ENCODE data around the gene CLNK.

The CLNK gene, protein sequence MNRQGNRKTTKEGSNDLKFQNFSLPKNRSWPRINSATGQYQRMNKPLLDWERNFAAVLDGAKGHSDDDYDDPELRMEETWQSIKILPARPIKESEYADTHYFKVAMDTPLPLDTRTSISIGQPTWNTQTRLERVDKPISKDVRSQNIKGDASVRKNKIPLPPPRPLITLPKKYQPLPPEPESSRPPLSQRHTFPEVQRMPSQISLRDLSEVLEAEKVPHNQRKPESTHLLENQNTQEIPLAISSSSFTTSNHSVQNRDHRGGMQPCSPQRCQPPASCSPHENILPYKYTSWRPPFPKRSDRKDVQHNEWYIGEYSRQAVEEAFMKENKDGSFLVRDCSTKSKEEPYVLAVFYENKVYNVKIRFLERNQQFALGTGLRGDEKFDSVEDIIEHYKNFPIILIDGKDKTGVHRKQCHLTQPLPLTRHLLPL

GRCh38 chr4:10684631-10685030 is at the start of gene CLNK:
TSS of gene CLNK (minus strand) at chr4:10684768. CDS start at chr4:10667869, 16,899 bp downstream.
- DNase-seq: no peak

DNA sequence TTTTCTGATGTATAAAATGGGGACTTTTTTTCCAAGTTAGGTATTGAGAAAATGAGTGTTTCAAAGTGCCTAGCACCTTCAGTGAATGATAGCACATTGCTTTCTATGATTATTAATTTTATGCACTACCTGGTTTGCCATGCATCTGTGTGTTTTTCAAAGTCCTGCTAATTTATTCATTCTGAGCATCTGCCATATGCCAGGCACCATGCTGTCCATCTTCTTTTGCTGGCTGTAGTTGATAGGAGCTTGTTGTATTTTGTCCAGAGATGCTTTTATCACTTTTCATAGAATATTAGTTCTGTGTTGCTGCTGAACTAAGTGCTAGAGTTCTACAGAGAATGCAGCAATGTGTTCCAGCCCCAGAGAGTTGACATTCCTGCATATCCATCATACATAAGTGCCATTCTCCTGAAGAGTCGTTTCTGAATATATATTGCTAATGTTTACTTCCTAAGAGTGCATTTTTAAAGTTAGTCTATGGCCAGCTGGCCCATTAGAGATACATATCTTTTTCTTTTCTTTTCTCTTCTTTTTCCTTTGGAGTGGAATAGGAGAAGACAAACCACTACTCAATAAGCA is 49.0 kb upstream of the CLNK start:
- DNase-seq: no peak

GRCh38 chr4:10732914-10733415 is 48.4 kb upstream of the CLNK start:
- no peak for DNase-seq

GRCh38 chr4:10732235-10732913 is 47.8 kb upstream of the CLNK start:
- no peak for DNase-seq

- no peak for DNase-seq
Measured at GRCh38 chr4:10731690-10732089, 47.1 kb upstream of the CLNK start.

DNA sequence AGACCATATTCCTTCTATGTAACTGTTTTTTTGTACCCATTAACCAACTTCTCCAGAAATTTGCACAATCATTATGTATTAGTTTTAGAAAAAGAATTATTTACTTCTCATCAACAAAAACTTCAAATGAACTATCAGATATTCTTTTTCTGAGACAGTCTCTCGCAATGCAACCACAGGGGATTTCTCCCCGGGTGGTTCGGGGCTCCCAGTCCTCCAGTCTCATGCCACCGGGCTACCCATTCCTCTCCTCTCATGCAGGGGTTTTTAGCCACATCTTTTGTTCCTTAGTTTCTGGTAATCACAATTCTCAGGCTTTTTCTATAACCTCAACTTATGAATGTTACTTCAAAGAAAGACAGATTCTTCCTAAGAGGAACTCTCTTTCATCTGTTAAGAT is 46.6 kb upstream of the CLNK start:
- no peak for DNase-seq

DNA sequence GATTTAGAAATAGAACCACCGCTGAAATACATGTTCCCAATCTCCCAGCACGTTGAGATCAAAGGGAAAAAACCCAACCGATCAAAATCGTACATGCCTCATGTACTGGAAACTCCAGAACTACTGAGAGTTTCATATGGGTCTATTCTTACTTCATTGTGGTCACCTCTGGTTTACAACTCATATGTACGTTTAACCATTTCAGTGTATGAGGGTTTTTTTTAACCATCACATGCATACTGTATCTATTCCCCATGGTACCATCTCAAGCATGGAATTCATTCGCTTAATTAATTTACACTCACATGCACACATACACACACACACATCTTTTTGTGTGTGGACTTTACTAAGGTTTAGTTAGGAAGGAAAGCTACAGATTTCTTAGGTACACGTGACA is 46.0 kb upstream of the CLNK start:
- no peak for DNase-seq

GRCh38 chr4:10730019-10730418 is 45.5 kb upstream of the CLNK start:
- no peak for DNase-seq

DNA sequence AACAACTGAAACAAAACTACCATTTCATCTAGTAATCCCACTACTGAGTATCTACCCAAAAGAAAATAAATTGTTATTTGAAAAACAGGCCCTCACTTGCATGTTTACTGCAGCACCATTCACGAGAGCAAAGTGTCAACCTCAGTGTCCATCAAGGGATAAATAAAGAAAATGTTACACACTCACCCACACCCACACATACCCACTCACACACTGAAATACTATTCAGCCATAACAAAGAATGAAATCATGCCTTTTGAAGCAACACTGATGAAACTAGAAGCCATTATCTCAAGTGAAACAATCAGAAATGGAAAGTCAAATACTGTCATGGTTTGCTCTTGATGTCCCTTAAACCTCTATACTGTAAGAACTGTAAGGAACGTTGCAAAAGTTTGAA is 44.8 kb upstream of the CLNK start:
- DNase-seq: no peak

GRCh38 chr4:10728016-10728415 is 43.4 kb upstream of the CLNK start:
- DNase-seq: no peak

DNA sequence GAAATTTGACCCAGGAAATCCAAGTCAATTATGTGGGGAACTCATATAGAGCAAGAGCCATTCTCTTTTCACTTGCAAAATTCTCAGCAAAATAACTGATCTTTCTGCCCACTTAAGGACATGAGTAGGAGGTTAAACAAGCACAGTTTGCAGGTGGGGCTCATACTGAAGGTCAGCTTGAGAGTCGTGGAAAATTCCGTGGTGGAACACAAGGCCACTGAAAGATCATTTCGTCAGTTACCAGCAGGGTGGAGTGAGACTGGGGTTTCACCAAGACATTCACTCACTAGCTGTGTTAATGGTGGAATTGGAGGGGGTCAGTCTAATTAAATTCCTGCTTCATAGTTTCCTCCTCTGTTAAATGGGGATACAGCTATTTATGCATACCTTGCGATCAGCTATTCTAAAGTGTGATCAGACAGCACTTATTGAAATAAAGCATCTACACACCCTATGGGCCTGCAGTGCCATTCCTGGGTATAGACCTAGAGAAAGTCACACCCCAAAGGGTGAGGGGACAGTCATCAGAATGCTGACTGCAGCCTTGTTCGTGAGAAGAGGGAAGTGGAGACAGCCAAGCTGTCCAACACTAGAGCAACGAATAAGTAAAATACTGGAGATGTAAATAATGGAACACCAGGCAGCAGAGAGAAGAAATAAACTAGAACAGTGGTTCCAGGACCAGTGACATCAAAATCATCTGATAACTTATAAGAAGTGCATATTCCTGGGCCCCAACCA is 42.7 kb upstream of the CLNK start:
- no peak for DNase-seq

GRCh38 chr4:10722957-10723356 is 38.4 kb upstream of the CLNK start:
- DNase-seq: no peak

DNA sequence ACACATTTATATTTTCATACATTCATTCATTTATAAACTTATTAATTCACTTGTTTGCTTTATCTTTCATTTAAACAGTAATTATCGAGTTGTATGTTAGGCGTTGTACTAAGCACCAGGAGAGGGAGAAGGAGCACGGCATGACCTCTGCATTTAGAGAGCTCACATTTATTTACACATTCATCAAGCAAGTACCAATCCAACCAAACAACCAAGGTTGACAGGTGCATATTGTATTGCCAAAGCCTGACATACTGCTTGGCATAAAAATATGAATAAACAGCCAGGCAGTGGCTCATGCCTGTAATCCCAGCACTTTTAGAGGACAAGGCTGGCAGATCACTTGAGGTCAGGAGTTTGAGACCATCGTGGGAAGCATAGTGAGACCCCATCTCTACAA is 37.0 kb upstream of the CLNK start:
- DNase-seq: peak; percentile 25

DNA sequence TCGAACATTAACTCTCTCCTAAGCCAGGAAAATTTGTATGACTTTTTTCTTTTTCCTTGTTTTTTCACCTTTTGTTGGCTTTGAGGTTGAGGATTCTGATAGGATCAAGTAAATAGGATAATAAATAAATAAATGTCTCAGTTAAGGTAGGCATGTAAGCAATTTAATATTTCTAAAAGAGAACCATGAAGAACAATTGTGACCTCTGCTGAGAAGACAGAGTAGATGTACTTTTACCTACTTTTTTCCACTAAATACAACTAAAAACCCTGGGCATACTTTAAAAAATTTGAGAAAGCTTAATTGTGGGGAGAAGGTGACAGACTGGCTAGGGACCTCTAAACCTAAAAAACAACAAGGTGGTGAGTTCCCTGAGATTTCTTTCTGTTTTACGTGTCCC is 31.6 kb upstream of the CLNK start:
- DNase-seq: no peak

DNA sequence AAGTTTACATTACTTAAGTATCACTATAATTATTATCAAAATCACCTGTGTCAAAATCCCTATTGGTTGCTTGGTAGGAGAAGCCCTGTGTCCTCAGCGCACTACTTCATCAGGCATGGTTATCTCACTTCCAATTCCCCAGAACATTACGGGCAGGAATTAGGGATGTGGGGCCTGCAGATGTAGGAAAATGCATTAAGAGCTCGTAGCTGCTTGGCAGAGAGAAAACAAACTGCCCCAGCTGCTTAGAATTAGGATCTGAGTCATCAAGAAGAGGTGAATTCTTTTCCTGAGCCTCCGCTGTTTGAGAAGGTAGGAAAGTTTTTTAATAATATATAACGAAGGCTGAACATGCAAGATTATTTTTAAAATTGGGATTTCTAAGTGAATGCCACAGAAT is 31.1 kb upstream of the CLNK start:
- no peak for DNase-seq

DNA sequence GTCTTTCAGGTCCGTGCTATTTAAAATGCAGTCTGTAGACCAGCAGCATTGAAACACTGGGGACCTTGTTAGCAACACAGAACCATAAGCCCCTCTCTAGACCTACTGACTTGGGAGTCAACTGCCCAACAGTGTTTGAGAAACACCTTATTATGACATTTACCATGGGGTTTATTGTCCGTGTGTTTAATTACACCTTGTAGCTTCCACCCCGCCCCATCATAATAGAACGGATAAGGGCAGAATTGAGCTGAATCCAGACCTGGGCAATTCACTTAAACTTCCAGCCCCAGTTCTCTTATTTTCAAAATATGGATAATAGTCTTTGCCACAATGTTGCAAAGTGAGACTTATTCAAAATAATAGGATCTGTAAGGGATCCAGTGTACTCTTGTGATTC is 30.6 kb upstream of the CLNK start:
- DNase-seq: no peak

DNA sequence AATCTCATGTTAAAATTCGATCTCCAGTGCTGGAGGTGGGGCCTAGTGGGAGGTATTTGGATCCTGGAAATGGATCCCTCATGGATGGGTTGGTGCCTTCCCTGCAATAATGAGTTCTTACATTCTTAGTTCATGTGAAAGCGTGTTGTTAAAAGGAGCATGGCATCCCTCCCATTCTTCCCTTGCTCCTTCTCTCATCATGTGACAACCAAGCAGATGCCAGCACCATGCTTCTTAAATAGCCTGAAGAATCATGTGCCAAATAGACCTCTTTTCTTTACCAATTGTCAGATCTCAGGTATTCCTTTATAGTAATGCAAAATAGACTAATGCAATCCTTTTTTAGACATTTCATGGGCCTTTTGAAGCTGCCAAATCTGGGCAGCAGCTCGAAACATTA is 29.0 kb upstream of the CLNK start:
- DNase-seq: no peak

- DNase-seq: no peak
Measured at GRCh38 chr4:10706236-10706635, 21.7 kb upstream of the CLNK start.

DNA sequence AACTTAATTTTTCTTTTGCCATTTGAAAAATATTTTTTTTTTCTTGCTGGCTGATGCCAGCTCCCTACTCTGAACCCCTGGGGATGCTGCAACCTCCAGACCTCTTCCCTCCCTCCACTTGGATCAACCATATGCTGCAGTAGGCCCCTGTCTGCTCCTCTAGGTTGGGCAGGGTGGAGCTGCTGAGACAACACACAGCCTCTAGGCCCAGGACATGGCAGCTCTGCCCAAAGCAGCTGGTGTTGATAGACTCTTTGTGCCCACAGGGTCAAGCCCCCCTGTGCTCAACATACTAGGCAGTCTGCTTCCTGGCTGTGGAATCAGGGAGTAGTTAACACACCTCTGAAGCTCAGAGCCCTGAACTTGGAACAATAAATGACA is 19.9 kb upstream of the CLNK start:
- no peak for DNase-seq

DNA sequence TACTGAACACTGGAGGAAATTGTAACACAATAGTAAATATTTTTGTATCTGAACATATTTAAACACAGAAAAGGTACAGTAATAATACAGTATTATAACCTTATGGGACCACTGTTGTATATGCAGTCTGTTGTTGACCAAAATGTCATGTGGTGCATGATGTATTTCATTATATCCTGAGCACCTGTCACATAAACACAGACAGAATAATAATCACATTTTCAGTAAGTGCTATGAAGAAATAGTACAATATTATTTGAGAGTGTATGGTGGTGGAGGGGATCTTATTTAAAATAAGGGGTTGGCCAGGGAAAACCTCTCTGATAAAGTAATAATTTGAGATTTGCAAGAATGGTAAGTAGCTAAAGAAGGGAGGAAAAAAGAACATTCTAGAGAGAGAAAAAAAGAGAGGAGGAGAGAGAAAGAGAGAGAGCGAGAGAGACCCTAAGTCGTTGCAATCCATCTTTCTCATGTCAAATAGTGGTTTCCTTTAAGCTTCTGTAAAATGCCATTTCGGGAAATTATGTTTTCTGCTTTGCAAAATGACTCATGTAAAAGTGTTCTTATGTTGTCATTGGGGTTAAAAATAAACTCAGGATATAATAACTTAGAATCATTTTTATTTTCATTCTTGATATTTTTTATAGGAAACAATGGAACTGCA is 19.3 kb upstream of the CLNK start:
- no peak for DNase-seq

GRCh38 chr4:10703156-10703555 is 18.6 kb upstream of the CLNK start:
- no peak for DNase-seq

- no peak for DNase-seq
Measured at GRCh38 chr4:10701702-10702460, 17.3 kb upstream of the CLNK start.

Data from SHP77 treated with DMSO at 0.1 percent for 48 hours (cell line).